Ovary (tissue), 9 donors: ENCODE measurements around the gene PPP1R9A. TPM values are rescaled to one million over a fixed set of nuclear protein-coding genes. Genes with fewer than 3 reads are reported as not detected.

Experiments
- DNase-seq, 5 donors: peaks; one replicate each; pipeline ENCODE4 v3.0.0-alpha.2; 2019 to 2020
- H3K27ac ChIP-seq, 2 donors: fragments of 200-600 bp; one replicate each; pipeline versions ENCODE4 v1.5.1 to v1.8.0; 2019 to 2022
- H3K27me3 ChIP-seq: fragments of 200-600 bp; one replicate; pipeline ENCODE4 v1.8.0; 2022
- H3K36me3 ChIP-seq: fragments of 200-600 bp; sonication (generic); one replicate; pipeline ENCODE4 v1.5.1; 2019
- H3K4me1 ChIP-seq: one replicate; pipeline ENCODE4 v1.8.1; 2013; ENCODE audit warnings: mild to moderate bottlenecking, moderate library complexity; ENCODE audit not compliant: insufficient read depth
- H3K4me3 ChIP-seq: fragments of 200-600 bp; sonication (generic); one replicate; pipeline ENCODE4 v1.5.1; 2017
- H3K9me3 ChIP-seq, 2 donors: fragments of 200-600 bp in 1 of 2; sonication (generic) in 1 of 2; one replicate each; pipeline versions ENCODE4 v1.5.1 to v1.8.1; 2013 to 2019; ENCODE audit warnings: mild to moderate bottlenecking in 1 of 2, moderate library complexity in 1 of 2
- EP300 ChIP-seq: sonication (generic); formaldehyde crosslinking; IDR thresholded peaks from one replicate; pipeline ENCODE4 v1.6.1; 2017; ENCODE audit warnings: antibody characterized with exemption
- POLR2A ChIP-seq: fragments of 450-650 bp; IDR thresholded peaks from one replicate; pipeline ENCODE4 v1.6.1; 2017; ENCODE audit warnings: antibody characterized with exemption, mild to moderate bottlenecking, moderate library complexity
- WGBS, 3 donors: extraction: QIAGEN DNeasy Blood & Tissue Kit in 1 of 3; methylation state at CpG; one replicate each; pipeline versions ENCODE4 v1.1.5 to v1.1.7; 2013 to 2017; 5-methylcytosine and 5-hydroxymethylcytosine counted together
- intact Hi-C, 4 donors: fragments of 100-400 bp; cut with DNase I; formaldehyde crosslinking; loops; one replicate each; pipeline versions ENCODE4 v1.11.0 to v1.15.1; 2022 to 2023
- polyA plus RNA-seq, 2 donors: library from polyadenylated mRNA; stranded (reverse); fragments of 200-250 nt in 1 of 2; fragments of 350-450 nt in 1 of 2; fragmentation: Illumina TruSeq in 1 of 2; extraction: RNeasy Lipid Tissue Mini Kit (QIAGEN cat#74804) in 1 of 2; gene quantifications; one replicate each; pipeline ENCODE4 v1.2.3, GENCODE V29; 2013 to 2014
- small RNA-seq: library from RNA; depleted of rRNA; stranded (forward); fragments of <200 nt; gene quantifications from one replicate; pipeline ENCODE3, GENCODE V24; 2016
- total RNA-seq, 7 donors: library from RNA; depleted of rRNA in 2 of 7; stranded (reverse); fragments of >200 nt in 2 of 7; fragmentation: NEBNext Ultra II Directional in 3 of 7; extraction: Animal tissue kit (Norgen Biotek cat#: 25700) in 3 of 7; gene quantifications; one replicate each; pipeline versions ENCODE4 v1.1.0 to v1.2.4, GENCODE V29; 2016 to 2023
- TF ChIP-seq, protein P1 (sequence below), 3 donors: fragments of 450-650 bp in 2 of 3; fragments of 200-600 bp in 1 of 3; IDR thresholded peaks; one replicate each; pipeline versions ENCODE4 v1.5.1 to v1.8.0; 2016 to 2022; ENCODE audit warnings: antibody characterized with exemption in 3 of 3, mild to moderate bottlenecking in 1 of 3
- donor health status: DM: no; HTN: no; CAD: no; lungs with moderate emphysema.
- donor health status: DM: no; HTN: no; CAD: no.
- donor health status: Bipolar disorder and iron deficiency.
- donor health status: DM: yes; HTN: yes; CAD: no.
- donor health status: DM: no; HTN: no; CAD: no.
- donor health status: DM: yes; HTN: yes; CAD: no.

The PPP1R9A gene
- total and polyA plus RNA-seq, 9 donors: 2.4 to 32.2 (median 11.2) TPM

DNA sequence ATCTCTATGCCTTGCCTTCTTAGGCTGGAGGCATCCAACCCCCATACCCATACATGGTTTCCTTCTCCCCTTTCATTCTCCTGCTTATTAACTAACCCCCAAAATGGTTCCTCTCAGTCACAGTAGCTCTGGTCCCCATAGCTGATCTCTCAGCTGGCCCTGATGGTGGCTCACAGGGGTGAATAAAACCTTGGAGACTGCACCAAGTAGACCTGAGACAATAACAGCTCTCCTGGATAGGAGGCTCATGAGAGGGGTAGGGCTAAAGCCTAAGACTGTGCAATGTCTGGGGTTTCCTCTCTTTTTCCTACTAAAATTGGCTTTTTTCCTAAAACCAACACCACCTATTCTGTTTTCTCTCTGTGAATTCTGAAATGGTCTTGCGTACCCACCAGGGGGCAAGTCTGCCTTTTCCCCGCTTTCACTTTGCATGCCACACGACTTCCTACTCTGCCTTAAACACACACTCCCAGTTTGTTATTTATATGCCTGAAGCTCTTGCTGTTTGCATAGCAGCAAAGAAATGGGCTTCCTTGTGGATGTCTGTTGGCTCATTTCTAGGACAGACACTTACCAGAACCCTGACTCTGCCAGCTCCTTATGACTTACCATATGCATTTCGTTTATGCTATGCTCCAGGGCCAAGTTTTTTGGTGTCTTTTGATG, 435.4 kb downstream of the PPP1R9A start:
- no peak for DNase-seq
- H3K36me3 ChIP-seq: no peaks in the 10 kb centered on the region
- TF ChIP-seq, protein P1, sequence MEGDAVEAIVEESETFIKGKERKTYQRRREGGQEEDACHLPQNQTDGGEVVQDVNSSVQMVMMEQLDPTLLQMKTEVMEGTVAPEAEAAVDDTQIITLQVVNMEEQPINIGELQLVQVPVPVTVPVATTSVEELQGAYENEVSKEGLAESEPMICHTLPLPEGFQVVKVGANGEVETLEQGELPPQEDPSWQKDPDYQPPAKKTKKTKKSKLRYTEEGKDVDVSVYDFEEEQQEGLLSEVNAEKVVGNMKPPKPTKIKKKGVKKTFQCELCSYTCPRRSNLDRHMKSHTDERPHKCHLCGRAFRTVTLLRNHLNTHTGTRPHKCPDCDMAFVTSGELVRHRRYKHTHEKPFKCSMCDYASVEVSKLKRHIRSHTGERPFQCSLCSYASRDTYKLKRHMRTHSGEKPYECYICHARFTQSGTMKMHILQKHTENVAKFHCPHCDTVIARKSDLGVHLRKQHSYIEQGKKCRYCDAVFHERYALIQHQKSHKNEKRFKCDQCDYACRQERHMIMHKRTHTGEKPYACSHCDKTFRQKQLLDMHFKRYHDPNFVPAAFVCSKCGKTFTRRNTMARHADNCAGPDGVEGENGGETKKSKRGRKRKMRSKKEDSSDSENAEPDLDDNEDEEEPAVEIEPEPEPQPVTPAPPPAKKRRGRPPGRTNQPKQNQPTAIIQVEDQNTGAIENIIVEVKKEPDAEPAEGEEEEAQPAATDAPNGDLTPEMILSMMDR (IDR thresholded peaks at IDR 0.05): no peak
- TF ChIP-seq POLR2A (no peak), EP300 (no peak)
- H3K27ac ChIP-seq: no peak overlapping the region
- intact Hi-C loops: no loop called here
- 65 to 76% (median 68%) methylated on average over 4 of the region's 4 CpGs for WGBS, 3 donors
- H3K27me3 ChIP-seq: no peaks in the 10 kb centered on the region
- H3K4me3 ChIP-seq: no peak overlapping the region
- H3K4me1 ChIP-seq: no peaks in the 10 kb centered on the region
- H3K9me3 ChIP-seq: no peaks in the 10 kb centered on the region

Small RNA genes lying within 50 kb of the gene (small RNA-seq; reads per million reads assigned to genes)
- gene AC002429.1 (not detected), gene HINT1P2 (not detected), gene RNU4-16P (not detected)
